HG03575 (cell line): Measurements from ENCODE around the gene VASH1.
A peak's percentile ranks its signal among the peaks of the same experiment; 100 is the strongest.

Experiments used
- ATAC-seq: cut with Tn5 transposase; IDR thresholded peaks from one replicate; pipeline ENCODE4 v1.9.1; 2021; ENCODE audit not compliant: unreplicated experiment, insufficient number of reproducible peaks, low FRiP score; ENCODE audit errors: extremely low read depth

VASH1 gene

DNA sequence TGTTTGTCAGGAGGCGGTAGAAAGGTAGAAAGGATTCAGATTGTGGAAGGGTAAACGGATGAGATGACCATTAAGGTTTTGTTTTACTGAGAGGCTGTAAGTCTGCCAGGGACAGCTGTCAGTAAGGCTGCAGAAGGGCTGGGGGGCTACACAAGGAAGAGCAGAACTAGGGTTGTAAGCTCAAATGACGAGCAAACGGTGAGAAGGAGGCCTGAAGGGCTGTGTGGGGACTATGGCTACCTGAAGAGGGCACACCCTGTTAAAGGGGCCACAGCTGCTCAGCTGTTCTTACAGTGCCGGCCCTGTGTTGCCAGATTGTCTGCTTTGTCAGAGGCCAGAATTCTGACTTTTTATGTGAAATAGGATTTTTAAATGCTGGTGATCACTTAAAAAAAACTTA, 19.1 kb downstream of the VASH1 start:
- ATAC-seq = no peak

DNA sequence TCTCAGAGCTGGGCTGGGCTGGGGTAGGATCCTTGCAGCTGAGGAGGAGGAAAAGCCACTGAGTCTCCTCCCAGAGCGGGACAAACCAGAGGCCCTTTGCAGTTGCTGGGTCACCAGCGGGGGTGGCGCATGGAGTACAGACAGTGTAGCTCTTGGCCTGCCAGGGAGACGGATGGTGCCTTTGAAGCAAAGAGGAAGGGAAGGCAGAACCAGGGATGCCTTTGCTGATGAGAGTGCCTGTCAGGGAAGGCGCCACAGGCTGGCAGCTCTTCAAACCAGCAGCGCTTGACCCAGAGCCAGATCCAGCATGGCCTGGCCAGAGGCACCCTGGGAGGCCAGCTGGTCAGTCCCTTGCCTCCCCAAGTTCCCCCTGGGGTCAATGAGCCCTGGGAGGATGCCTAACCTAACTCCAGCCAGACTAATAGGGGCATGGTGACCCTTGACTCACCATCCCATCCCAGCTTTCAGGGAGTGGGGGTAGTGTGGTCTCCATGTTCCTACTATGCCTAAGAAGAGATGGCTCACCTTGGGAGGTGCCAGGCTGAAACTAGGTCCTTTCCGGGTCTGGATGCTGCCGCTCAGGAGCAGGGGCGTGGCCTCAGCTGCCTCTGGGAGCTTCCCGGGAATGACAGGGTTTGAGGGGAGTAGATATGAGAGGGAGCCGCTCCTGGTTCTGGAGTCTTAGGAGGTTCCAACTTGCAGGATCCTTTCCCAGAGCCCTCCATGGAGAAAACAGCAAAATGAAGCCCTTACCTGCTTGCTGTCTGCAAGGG, 19.8 kb downstream of the VASH1 start:
- no peak for ATAC-seq

DNA sequence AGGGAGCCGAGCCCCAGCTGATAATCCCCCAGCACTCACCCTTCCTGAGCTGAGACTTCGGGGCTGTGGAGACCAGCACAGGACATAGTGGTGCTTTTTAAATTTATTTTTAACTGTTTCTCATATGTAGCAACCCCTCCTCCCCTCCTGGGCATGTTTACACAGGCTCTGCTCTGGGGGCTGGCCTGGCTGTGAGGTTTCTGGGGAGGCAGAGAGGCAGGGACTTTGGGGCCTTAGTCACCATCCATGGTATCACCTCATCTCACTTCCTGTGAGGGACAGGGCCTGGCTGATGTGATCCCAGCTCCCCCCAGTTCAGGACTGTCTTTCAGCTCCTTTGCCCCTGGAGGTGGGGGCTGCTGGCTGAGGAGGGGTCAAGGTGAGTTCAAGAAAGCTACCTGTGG, 20.4 kb downstream of the VASH1 start:
- no peak for ATAC-seq

DNA sequence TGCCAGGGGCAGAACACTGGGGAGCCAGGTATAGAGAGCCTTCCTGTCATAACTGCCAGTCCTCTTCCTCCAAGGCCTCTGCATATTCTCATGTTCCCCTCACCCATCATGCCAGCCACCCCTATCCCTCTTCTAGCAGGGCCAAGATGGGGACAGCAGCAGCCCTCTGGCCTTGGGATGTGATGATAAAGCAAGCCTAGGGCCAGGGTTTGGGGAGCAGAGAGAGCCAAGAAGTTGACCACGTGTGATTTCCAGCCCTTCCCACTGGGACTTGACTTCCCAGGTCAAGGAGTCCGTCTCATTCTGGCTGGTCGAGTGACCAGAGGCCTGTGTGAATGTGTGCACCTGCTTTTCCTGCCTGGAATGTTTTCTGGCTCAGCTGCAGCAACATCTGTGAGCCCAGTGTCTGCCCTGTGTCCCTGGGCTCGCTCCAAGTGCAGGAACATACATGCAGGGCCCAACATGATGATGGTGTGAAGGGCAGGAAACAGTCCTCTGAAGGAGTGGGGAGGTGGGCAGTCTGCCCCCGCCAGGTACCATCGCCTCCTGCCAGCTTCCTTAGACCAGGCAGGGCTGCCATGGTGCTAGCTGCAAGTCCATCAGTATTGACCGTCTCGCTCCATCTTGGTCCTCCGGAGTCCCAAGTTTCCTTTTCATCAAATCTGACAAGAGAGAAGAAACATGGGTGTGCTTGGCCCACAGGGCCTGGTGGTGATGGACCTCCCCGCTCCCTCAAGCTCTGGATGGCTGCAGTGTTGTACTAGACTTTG, 21.0 kb downstream of the VASH1 start:
- no peak for ATAC-seq

DNA sequence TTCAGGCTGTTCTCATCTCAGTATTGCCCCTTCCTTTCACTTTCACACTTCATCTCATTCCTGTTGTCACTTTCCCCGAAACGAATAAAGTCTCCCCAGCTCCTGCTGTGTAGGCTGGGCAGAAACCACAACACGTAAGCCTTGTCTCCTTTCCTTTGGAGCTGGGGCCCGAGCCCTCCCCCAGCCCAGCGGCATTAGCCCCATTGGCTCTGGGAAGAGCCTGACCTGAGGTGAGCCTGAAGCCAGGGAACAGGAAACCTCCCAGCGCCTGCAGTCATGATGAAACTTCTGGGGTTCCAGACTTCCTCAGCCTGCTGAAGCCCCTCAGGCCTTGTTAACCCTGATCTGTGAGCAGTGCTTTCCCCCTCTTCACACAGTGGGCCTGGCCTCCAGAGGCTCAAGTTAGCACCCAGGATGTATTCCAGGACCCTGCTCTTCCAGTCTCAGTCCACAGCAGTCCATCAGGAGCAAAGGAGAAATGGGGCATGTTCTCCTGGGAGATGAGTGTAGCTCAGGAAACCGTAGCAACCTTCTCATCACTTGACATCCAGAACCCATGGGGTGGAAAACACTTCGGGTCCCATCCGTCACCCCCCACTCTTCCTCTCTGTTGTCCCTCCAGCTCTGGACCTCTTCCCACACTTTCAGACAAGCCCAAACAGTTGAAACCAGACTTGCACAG, 21.8 kb downstream of the VASH1 start:
- ATAC-seq = no peak

DNA sequence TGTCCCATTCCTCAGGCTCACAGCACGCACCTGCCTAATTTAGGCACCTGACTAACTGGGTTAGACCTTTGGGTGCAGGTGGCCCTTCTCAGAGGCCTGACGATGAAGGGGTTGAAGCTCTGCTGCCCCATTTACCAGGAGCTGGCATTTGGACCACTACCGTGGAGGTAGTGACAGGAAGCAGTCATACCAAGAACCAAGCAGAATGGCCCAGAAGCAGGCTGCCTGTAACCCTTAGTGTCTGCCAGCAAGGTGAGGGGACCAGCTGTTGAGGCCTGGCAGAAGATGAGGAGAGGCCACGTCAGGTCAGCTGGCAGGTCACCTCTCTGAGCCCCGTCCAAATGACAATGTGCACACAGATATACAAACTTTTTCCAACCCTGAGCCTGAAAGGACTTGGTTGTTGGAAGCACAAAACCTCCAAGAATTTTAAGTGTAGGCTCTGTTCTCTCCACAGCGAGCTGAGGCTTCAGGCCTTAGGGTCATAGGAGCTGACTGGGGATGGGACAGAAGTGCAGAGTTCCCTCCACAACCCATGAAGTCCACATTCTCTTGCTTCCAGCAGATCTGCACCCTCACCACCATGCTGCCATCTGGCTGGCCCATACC, 23.1 kb downstream of the VASH1 start:
- ATAC-seq = no peak

DNA sequence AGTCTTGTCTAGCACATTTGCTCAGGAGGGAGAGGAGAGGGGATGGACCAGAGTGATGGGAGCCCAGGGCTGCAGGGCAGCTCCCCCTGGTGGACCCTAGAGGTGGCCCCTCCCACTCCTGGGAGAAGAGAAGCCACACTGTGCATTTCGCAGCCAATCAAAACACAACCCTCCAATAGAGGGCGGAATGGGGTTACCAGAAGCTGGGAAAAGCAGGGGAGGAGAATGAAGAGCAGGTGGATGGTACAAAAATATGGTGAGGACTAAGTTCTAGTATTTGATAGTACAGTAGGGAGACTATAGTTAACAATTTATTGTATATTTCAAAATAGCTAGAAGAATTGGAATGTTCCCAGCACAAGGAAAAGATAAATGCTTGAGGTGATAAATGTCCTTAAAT, 23.6 kb downstream of the VASH1 start:
- ATAC-seq = no peak

DNA sequence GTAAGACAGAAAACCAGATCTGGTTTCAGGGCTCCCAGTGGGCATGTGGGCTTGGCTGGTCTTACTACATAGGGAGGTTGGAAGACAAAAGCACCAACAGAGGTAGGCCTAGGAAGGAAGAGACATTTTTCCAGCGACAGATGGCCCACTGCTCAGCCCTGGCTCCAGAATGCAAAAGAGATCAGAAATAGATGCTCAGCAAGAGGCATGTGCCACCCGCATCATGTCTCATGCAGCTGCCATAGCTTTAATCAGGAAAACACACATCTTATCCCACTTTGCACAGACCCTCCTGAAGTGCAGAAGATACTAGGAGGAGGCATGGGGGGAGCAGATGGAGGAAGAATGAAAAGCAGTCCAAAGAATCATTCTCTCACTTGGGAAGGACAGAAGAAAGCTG, 25.3 kb downstream of the VASH1 start:
- no peak for ATAC-seq

DNA sequence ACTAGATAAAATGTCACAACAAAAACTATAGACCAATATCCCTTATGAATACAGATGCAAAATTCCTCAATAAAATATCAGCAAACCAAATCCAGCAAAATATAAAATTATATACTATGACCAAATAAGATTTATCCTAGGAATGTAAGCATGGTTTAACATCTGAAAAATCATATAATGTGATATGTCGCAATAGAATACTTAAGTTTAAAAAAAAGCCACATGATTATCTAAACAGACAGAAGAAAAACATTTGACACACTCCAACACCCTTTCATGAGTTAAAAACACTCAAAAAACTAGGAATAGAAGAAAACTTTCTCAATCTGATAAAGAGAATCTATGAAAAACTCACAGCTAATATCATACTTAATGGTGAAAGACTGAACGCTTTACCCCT, 31.2 kb downstream of the VASH1 start:
- no peak for ATAC-seq

DNA sequence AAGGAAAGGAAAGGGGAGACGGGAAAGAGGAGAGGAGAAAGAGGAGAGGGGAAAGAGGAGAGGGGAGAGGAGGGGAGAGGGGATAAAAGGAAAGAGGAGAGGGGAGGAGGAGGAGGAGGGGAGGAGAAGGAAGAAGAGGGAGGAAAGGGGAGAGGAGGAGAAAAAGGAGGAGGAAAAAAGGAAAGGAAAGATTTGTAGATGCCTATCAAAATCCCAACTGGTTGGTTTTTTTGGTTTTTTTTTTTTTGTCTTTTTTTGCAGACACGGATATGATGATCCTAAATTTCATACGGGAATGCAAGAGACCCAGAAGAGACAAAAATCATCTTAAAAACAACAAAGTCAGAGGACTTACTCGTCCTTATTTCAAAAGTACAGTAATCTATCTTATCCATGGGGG, 32.1 kb downstream of the VASH1 start:
- ATAC-seq = no peak

DNA sequence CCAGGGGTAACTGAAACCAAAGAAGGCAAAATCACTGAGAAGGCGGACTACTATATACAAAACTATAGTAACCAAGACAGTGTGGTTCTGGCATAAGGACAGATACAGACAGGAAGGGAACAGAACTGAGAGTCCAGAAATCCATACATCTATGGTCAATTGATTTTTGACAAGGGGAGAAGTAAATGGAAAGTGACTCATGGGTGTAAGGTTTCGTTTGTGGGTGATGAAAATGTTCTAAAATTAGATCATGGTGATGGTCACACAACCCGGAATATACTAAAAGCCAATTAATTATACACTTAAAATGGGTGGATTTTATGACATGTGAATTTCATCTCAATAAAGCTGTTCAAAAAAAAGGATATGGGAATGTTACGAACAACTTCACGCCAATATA, 32.7 kb downstream of the VASH1 start:
- no peak for ATAC-seq

DNA sequence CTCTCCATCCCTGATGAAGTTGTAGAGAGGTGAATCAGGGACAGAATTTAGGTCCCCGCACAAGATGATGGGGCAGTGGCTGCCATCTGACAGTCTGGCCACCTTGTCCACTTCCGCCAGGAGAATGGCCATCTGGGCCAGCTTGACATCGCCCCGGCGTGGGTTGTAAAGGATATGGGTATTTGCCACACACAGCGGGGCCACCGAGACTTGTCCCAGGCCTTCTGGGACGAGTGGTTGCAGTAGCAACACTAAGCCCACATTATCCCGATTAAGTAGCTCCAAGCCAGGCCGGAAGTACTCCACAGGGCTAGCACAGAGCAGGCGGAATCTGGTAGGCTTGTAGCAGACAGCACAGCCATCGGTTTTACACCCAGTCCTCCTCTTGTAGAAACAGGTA, 45.2 kb downstream of the VASH1 start:
- ATAC-seq = no peak

DNA sequence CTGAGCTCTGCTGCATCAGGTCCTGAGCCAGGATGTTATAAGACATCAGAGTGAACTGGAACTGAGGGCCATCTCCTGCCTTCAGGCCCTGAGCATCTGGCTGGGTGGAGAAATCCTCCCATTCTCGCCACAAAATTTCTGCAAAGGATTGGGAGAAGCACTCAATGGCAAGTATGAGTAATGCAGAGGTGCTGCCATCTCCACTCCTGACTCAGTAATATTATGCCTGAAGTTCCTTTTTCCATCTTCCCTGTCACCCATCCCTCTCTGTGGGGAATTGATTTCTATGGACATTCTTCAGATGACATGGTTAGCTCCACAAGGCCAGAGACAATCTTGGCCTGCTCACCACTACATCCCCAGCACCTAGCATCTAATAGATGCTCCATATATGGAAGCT, 46.7 kb downstream of the VASH1 start:
- no peak for ATAC-seq

DNA sequence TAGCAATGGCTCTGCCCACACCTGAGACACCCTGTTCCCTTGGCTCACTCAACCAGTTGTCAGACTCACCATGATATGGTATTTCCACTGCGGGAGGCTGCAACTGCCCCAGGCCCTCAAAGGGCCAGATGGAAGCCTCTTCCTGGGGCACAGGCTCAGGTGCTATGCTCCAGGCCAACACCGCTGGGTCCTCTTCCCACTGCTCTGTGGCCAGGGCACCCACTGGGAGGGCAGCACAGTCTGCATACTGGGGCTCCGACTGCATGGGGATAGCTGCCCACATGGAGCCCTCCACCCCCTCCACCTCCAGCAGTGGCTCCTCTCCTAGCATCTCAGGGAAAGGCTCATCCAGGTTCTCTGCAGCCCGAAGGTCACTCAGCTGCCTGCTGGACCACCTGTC, 47.7 kb downstream of the VASH1 start:
- ATAC-seq = no peak

DNA sequence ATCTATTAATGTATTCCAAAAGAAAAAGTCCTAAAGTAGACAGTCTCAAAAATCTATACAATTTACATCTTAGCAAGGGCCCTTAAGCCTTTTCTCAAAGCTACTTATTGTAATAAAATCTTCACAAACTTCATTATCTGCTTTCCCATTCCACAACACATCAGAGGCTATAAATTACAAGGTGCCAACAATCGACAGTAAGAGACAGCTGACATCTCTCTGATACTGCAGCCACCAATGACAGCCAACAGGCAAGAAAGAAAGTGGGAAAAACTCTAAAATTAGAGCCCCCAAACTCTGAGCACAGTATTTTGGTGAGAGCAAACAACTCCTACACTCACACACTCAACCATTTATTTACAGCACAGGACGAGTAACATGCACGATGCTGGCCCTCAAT, 49.3 kb downstream of the VASH1 start:
- no peak for ATAC-seq

DNA sequence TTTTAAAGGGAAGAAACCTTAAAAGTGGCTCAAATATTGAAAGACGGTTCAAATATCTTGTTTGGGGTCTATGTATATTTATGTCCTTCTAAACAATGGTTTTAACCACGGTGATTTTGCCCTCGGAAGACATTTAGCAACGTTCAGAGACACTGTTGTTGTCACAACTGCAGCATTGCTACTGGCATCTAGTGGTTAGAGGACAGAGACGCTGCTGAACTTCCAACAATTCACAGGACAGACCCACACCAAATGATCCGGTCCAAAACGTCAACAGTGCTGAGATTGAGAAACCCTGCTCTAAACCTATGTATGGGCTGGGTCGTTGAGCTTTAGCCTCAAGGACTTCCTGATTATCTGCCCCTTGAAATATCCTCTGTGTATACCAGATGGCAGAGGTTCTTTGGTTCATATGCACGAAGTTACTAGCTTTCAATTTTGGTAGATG, 49.7 kb downstream of the VASH1 start:
- ATAC-seq = no peak

DNA sequence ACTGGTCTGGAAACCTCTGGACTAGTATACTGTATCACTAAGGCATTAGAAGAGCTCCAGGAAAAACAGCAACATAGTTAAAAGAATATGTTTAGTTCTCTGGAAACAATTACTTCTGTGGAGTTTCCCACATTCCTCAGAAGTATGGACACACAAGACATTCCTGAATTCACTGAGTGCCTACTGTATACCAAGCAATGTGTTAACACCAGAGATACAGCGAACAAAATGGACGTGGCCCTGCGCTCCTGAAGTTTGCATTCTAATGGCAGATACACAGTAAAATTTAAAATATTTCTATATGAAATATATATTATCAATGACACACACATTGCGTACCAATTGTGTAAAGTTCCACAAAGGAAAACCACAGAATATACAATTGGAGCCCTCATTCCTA, 50.3 kb downstream of the VASH1 start:
- no peak for ATAC-seq

DNA sequence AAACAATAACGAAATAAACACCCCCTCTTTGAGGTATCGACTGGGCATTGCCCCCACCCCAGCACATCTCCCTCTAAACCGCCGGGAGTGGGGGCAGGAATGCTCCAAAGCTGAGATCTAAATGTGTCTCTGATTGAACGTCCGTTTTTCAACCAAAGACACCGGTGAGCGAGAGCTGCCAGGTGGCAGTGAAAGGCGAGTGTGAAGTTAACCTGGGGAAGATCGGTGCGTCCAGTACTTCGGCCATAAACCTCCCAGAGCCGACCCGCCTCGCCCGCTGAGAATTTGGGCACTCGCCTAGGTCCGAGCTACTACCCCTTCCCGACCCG, 50.8 kb downstream of the VASH1 start:
- no peak for ATAC-seq

DNA sequence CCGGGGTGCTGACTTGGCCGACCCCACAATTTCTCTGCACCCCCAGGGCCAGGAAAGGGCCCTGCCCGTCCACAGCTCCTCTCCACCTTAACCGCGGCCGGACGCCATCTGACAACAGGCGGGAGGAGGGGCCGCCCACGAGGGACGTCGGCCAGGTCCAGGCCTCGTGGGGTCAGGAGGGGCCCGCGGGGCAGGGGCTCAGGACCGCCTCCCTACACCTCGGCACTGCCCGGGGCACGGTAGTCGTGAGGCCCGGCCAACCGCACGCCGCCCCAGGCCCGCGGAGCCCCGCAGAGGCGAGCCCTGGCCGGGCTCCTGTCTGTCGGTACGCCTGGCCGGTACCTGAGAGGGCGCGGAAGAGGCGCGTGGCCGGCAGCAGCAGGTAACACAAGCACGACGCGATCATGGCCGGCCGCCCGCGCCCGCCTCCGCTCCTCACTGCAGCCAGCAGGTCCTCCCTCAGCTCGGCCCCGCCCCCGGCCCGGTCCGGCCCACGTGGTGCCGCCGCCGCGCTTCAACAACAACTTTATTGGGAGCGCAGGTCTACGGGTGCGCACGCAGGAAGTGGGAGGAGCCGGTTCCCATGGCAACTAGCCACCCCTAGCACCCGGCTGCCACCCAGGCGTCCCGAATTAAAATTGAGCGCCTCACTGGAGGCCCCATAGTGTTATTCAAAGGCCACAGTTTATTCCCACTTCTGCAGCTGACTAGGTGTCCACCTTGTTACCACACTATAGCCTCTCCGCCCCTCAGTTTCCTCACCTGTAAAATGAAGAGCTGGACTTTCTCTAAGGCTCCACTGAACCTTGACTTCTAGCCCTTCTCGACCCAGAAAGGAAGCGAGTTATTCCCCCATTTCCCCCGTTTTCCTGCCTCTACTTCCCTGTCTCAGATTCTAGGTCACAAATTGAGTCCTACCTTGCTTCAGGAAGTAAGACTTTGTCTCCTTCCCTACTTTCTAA, 51.4 kb downstream of the VASH1 start, which contains the start of gene ANGEL1:
ANGEL1 (minus strand) TSS at position 461 of the 962 bp plus-strand sequence; CDS start at position 406, 55 bp downstream.
- peak; percentile 44 for ATAC-seq
